Heart right ventricle (tissue), 16 donors: ENCODE results near the gene FRS2. TPM values are rescaled to one million over a fixed set of nuclear protein-coding genes. Genes with fewer than 3 reads are reported as not detected.
A peak's percentile ranks its signal among the peaks of the same experiment; 100 is the strongest.

Source experiments
- ATAC-seq, 8 donors: fragments of 200-7000 bp; cut with Tn5 transposase; one replicate each; pipeline ENCODE4 v1.9.1; 2020; ENCODE audit warnings: mild to moderate bottlenecking in 8 of 8, moderate library complexity in 8 of 8, moderate number of reproducible peaks in 1 of 8
- DNase-seq, 2 donors: peaks; one replicate each; pipeline ENCODE4 v3.0.0-alpha.2; 2020
- H3K27ac ChIP-seq, 10 donors: fragments of 200-600 bp; sonication (generic) in 2 of 10; one replicate each; pipeline versions ENCODE4 v1.5.0 to v1.8.0; 2020 to 2022; ENCODE audit warnings: mild to moderate bottlenecking in 3 of 10
- H3K27me3 ChIP-seq, 7 donors: fragments of 200-600 bp; one replicate each; pipeline ENCODE4 v1.8.0; 2021 to 2022; ENCODE audit warnings: mild to moderate bottlenecking in 2 of 7
- H3K36me3 ChIP-seq, 9 donors: fragments of 200-600 bp; sonication (generic) in 1 of 9; one replicate each; pipeline versions ENCODE4 v1.5.0 to v1.8.0; 2020 to 2022; ENCODE audit warnings: mild to moderate bottlenecking in 2 of 9
- H3K4me1 ChIP-seq, 9 donors: fragments of 200-600 bp; sonication (generic) in 1 of 9; one replicate each; pipeline versions ENCODE4 v1.5.0 to v1.8.0; 2020 to 2022; ENCODE audit warnings: mild to moderate bottlenecking in 4 of 9
- H3K4me3 ChIP-seq, 10 donors: fragments of 200-600 bp; sonication (generic) in 2 of 10; one replicate each; pipeline versions ENCODE4 v1.5.0 to v1.8.0; 2020 to 2022; ENCODE audit warnings: mild to moderate bottlenecking in 7 of 10, moderate library complexity in 2 of 10
- H3K9me3 ChIP-seq, 11 donors: fragments of 200-600 bp in 10 of 11; sonication (generic) in 2 of 11; one replicate each; pipeline versions ENCODE4 v1.5.0 to v1.8.0; 2013 to 2022; ENCODE audit warnings: mild to moderate bottlenecking in 2 of 11, control low read depth in 1 of 11, moderate library complexity in 1 of 11
- WGBS, 2 donors: extraction: QIAGEN DNeasy Blood & Tissue Kit; methylation state at CpG; one replicate each; pipeline ENCODE4 v1.1.7; 2013; ENCODE audit warnings: inconsistent platforms in 1 of 2; 5-methylcytosine and 5-hydroxymethylcytosine counted together
- intact Hi-C, 10 donors: fragments of 100-400 bp; cut with DNase I; formaldehyde crosslinking; loops; one replicate each; pipeline versions ENCODE4 v1.11.1 to v1.14.2; 2022
- polyA plus RNA-seq, 2 donors: library from polyadenylated mRNA; stranded (reverse); fragments of 200-250 nt; gene quantifications; one replicate each; pipeline ENCODE4 v1.2.3, GENCODE V29; 2013
- total RNA-seq, 10 donors: library from RNA; stranded (reverse); fragmentation: NEBNext Ultra II Directional in 3 of 10; extraction: Animal tissue kit (Norgen Biotek cat#: 25700) in 3 of 10; gene quantifications; one replicate each; pipeline versions ENCODE4 v1.2.1 to v1.2.4, GENCODE V29; 2021 to 2023
- TF ChIP-seq, protein P1 (sequence below), 9 donors: fragments of 200-600 bp; sonication (generic) in 2 of 9; IDR thresholded peaks; one replicate each; pipeline versions ENCODE4 v1.5.0 to v1.8.0; 2021 to 2022; ENCODE audit warnings: antibody characterized with exemption in 9 of 9, mild to moderate bottlenecking in 5 of 9, moderate library complexity in 1 of 9
- donor health status: Arrhythmogenic right ventricular cardiomyopathy.
- donor health status: ischemic (EF 13 %, LVEDD 7.1; RV severe dilation, severe dysfunction).
- donor health status: healthy with polysubstance abuse.
- donor health status: DM: no; HTN: yes; CAD: no.
- donor health status: DM: no; HTN: no; CAD: no.
- donor health status: ischemic (EF 25% LVEDD 6.9; RV normal size, moderate dysfunction).
- donor health status: ischemic (EF 25% LVEDD 5.7; RV mildly dilated, moderate dysfunction).
- donor health status: healthy.
- donor health status: DM: yes; HTN: yes; CAD: no.
- donor health status: Ischemic cardiomyopathy.
- donor health status: ischemic (EF 35%, LVEDD 5.7; RV mildly dilated, moderate dysfunction).
- donor health status: nonischemic (EF 11% LVEDD 7.7; RV severe dilation, severe dysfunction).
- donor health status: DM: yes; HTN: yes; CAD: no.
- donor health status: PGD.
- donor health status: ischemic (EF 29% LVEDD 5.4; RV normal size, mild dysfunction).
- donor health status: nonischemic (EF 23%, LVEDD 6.1; RV moderate dilation, normal function).

Gene FRS2
- total and polyA plus RNA-seq, 12 donors = 2.9 to 26.0 (median 19.7) TPM

- H3K36me3 ChIP-seq = peaks cover 0 to 22% (median 14%) of the 10 kb centered on the region in 9 donors
Observed at GRCh38 chr12:69583203-69583602, 113.0 kb downstream of the FRS2 start.

GRCh38 chr12:69585189-69586062, 115.2 kb downstream of the FRS2 start, which contains the start of gene CCT2:
Gene CCT2 (plus strand): TSS chr12:69585459. CDS start chr12:69585522, 63 bp downstream.
- Histone ChIP-seq H3K27me3 (no peaks in the 10 kb centered on the region), H3K9me3 (no peaks in the 10 kb centered on the region), H3K4me3 (peak within 1 kb of the TSS; percentile 76 to 99 (median 89)), H3K36me3 (peaks cover 0 to 44% (median 36%) of the 10 kb centered on the region in 9 donors), H3K27ac (peak within 1 kb of the TSS; percentile 47 to 94 (median 86)), H3K4me1 (peaks cover 0 to 23% (median 15%) of the 10 kb centered on the region in 9 donors)
- intact Hi-C loops = loop anchor here in 1 of 10 donors (5.0 kb wide), 1 partner anchor 113 kb away; the partner anchor contains the start of gene FRS2
- peak; percentile 97 for DNase-seq
- ATAC-seq = peak; percentile 99 to 100 (median 100)
- WGBS, 2 donors = 0 to 1% methylated on average over 63 of the region's 63 CpGs
- TF ChIP-seq, protein P1, sequence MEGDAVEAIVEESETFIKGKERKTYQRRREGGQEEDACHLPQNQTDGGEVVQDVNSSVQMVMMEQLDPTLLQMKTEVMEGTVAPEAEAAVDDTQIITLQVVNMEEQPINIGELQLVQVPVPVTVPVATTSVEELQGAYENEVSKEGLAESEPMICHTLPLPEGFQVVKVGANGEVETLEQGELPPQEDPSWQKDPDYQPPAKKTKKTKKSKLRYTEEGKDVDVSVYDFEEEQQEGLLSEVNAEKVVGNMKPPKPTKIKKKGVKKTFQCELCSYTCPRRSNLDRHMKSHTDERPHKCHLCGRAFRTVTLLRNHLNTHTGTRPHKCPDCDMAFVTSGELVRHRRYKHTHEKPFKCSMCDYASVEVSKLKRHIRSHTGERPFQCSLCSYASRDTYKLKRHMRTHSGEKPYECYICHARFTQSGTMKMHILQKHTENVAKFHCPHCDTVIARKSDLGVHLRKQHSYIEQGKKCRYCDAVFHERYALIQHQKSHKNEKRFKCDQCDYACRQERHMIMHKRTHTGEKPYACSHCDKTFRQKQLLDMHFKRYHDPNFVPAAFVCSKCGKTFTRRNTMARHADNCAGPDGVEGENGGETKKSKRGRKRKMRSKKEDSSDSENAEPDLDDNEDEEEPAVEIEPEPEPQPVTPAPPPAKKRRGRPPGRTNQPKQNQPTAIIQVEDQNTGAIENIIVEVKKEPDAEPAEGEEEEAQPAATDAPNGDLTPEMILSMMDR (IDR thresholded peaks at IDR 0.05) = peak in 6 of 9 donors; percentile 16 to 51 (median 36)

More at GRCh38 chr12:69583203-69583602, 113.0 kb downstream of the FRS2 start:
- no peak for ATAC-seq
- Histone ChIP-seq H3K4me3 (no peak overlapping the region), H3K27ac (no peak overlapping the region), H3K27me3 (no peaks in the 10 kb centered on the region), H3K4me1 (peaks cover 0 to 24% (median 15%) of the 10 kb centered on the region in 9 donors), H3K9me3 (no peaks in the 10 kb centered on the region)
- DNase-seq = no peak
- intact Hi-C loops = no loop called here
- TF ChIP-seq, protein P1 (IDR thresholded peaks at IDR 0.05) = peak in 2 of 9 donors; percentile 11 to 14

- H3K27me3 ChIP-seq = no peaks in the 10 kb centered on the region
- intact Hi-C loops = loop anchor here in 1 of 10 donors (5.0 kb wide), 1 partner anchor 116 kb away; the partner anchor contains the start of gene FRS2
- DNase-seq (no peak), ATAC-seq (no peak)
- peaks cover 0 to 23% (median 15%) of the 10 kb centered on the region in 9 donors for H3K4me1 ChIP-seq
- WGBS, 2 donors = 88 to 89% methylated on average over 4 of the region's 4 CpGs
- H3K4me3 ChIP-seq = no peak overlapping the region
- H3K36me3 ChIP-seq = peaks cover 0 to 75% (median 53%) of the 10 kb centered on the region in 9 donors
- H3K9me3 ChIP-seq = no peaks in the 10 kb centered on the region
- H3K27ac ChIP-seq = no peak overlapping the region
- TF ChIP-seq, protein P1 (IDR thresholded peaks at IDR 0.05) = no peak
Observed at GRCh38 chr12:69588527-69588926, 118.3 kb downstream of the FRS2 start.

GRCh38 chr12:69589082-69589481, 118.9 kb downstream of the FRS2 start:
- H3K27me3 ChIP-seq = no peaks in the 10 kb centered on the region
- WGBS, 2 donors = 92 to 93% methylated on average over 2 of the region's 2 CpGs
- H3K9me3 ChIP-seq = no peaks in the 10 kb centered on the region
- TF ChIP-seq, protein P1 (IDR thresholded peaks at IDR 0.05) = no peak
- DNase-seq (no peak), ATAC-seq (no peak)
- peaks cover 0 to 80% (median 58%) of the 10 kb centered on the region in 9 donors for H3K36me3 ChIP-seq
- intact Hi-C loops = loop anchor here in 1 of 10 donors (5.0 kb wide), 1 partner anchor 117 kb away; the partner anchor contains the start of gene FRS2
- no peak overlapping the region for H3K27ac ChIP-seq
- H3K4me3 ChIP-seq = no peak overlapping the region
- peaks cover 0 to 23% (median 15%) of the 10 kb centered on the region in 9 donors for H3K4me1 ChIP-seq
